GM21367 (cell line): Measurements from ENCODE around the gene ESRP2.
A peak's percentile ranks its signal among the peaks of the same experiment; 100 is the strongest.

Experiments
- ATAC-seq: cut with Tn5 transposase; IDR thresholded peaks from one replicate; pipeline ENCODE4 v1.9.1; 2021; ENCODE audit not compliant: unreplicated experiment

The ESRP2 gene

DNA sequence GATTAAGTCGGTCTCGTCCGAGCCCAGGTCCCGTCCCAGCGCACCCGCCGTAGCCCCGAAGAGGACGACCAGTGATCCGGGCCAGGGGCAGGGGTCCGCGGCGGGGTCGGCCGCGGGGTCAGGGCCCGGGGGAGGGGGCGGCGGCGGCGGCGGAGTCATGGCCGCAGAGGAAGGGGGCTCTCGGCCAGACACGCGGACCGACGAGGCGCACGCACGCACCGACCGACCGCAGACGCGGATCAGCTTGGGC lies at the start of gene ESRP2:
Gene ESRP2, minus strand, starts transcription at position 241 of the 250 bp plus-strand sequence. Its CDS starts 82 bp downstream, at position 159.
- no peak for ATAC-seq

GRCh38 chr16:68285683-68286082 lies 49.8 kb upstream of the ESRP2 start:
- no peak for ATAC-seq

- ATAC-seq, result peak; percentile 57
Observed at GRCh38 chr16:68284847-68285246, 48.9 kb upstream of the ESRP2 start.

GRCh38 chr16:68283801-68284598 lies 48.1 kb upstream of the ESRP2 start:
- no peak for ATAC-seq

DNA sequence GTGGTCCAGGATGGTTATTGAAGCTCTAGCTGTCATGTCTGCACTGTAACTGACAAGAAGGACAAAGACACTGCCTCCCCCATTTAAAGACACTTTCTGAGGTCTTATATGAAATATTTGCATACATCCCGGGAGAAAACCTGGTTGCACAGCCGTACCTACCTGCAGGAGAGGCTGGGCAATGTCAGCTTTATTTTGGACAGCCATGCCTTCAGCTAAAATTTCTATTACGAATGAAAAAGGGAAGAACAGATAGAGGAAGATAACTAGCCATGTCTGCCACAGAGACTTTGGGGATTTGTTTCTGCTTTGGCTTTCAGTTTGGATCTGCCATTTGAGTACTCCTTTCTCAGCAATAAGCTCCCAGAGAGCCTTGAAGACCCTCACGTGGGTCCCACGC lies 47.4 kb upstream of the ESRP2 start:
- ATAC-seq, result no peak

GRCh38 chr16:68282064-68282452 lies 46.1 kb upstream of the ESRP2 start:
- ATAC-seq, result no peak

- ATAC-seq, result no peak
Observed at GRCh38 chr16:68281368-68282063, 45.6 kb upstream of the ESRP2 start.

GRCh38 chr16:68279726-68280558 lies 44.0 kb upstream of the ESRP2 start:
- no peak for ATAC-seq

DNA sequence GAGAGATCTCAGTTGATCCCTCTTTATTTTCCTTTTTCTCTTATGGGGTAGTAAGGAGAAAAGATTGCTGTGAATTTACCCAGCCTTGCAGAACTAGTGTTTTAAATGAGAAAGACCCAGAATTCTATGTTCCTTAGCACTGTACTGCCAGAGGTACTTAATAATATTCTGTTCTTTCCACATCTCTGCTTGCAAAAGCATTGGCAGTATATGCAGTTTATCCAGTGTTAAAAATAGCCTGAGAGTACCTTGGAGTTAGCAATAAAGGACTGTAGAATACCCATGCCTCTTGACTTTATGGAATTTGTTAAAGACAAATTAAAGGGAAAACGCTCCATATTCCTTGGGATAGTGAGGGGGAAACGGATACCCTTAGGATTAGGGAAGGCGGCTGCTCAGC lies 40.3 kb upstream of the ESRP2 start:
- no peak for ATAC-seq

DNA sequence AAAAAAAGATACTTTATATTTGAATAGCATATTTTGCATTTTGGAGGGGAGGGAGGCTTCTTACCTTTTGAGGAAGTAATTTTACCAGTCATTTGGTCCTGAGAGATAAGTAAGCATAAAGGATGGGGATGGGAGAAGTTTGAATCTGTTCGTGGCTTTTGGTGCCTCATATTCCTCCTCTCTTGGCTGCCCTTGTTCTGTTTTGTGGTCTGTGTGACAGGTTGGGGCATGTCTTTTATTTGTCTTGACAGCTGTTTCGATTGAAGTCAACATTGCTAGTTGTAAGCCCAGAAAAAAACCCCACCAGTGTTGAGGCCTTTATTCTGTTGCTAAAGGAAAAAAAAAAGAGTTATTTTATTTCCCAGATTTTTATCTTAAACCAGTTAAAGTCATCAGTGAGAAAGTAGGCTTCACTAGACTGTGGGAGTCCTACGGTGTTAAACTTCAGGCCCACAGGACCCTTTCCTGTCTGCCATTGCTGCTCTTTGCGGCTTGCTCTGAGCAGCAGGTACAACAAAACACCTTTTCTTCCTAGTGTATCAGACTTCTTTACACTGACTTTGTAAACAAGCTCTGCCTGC lies 39.8 kb upstream of the ESRP2 start:
- ATAC-seq, result no peak

DNA sequence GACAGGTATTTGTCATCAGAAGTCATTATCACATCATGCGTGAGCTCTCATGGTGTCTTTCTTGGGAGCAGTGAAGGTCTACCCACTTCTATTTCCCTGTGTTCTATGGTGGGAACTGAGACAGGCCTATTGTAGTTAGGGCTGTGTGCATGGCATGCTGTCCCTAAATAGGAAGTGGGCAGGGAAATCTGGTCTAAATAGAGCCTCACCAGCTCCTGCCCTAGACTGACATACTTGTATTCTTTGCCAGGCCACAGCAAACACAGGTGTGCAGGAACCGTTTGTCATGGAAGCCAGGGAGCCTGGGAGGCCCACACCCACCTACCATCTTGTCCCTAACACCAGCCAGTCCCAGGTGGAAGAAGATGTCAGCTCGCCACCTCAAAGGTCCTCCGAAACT lies 38.5 kb upstream of the ESRP2 start:
- ATAC-seq, result no peak

DNA sequence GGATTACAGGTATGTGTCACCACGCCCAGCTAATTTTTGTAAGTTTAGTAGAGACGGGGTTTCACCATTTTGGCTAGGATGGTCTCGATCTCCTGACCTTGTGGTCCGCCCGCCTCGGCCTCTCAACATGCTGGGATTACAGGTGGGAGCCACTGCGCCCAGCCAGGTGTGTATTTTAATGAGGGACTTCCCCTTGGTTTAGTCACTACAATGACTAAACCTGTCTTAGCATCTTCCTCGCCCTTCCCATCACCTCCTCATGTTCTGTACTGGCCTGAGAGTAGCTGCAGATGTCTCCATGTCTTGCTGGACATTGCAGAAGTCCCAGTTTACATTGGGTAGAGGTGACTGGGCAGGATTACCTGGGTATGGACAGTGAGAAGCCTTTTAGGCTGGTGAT lies 38.0 kb upstream of the ESRP2 start:
- ATAC-seq, result no peak

GRCh38 chr16:68273459-68273858 lies 37.5 kb upstream of the ESRP2 start:
- no peak for ATAC-seq

- ATAC-seq, result no peak
Observed at GRCh38 chr16:68272507-68273209, 36.7 kb upstream of the ESRP2 start.

- no peak for ATAC-seq
Observed at GRCh38 chr16:68270353-68270752, 34.4 kb upstream of the ESRP2 start.

GRCh38 chr16:68269793-68270192 lies 33.9 kb upstream of the ESRP2 start:
- ATAC-seq, result no peak

DNA sequence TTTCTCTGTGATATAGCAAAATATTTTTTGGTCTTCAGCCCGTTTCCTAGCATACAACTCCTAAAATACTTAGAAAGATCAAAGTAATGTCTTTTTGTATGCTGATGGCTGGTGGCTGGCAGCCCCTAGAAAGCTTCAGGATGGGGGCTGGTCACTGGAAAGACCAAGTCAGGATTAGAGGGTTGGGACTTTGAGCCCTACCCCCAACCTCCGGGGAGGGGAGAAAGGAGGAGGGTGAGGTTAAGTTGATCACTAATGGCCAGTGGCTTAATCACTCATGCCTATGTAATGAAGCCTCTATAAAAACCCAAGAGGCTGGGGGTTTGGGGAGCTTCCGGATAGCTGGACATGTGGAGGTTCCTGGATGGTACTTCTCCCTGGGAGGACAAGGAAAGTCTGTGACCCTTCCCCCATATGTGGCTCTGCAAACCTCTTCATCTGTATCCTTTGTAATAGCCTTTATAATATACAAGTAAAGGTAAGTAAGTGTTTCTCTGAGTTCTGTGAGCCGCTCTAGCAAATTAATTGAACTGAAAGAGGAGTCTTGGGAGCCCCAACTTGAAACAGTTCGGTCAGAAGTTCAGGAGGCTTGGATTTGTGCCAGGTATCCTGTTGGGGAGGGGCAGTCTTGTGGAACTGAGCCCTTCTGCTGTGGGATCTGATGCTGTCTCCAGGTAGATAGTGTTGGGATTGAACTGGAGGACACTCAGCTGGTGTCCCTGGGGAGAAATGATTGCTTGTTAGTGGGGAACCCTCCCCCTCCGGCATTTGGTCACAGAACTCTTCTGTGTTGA lies 31.9 kb upstream of the ESRP2 start:
- no peak for ATAC-seq

DNA sequence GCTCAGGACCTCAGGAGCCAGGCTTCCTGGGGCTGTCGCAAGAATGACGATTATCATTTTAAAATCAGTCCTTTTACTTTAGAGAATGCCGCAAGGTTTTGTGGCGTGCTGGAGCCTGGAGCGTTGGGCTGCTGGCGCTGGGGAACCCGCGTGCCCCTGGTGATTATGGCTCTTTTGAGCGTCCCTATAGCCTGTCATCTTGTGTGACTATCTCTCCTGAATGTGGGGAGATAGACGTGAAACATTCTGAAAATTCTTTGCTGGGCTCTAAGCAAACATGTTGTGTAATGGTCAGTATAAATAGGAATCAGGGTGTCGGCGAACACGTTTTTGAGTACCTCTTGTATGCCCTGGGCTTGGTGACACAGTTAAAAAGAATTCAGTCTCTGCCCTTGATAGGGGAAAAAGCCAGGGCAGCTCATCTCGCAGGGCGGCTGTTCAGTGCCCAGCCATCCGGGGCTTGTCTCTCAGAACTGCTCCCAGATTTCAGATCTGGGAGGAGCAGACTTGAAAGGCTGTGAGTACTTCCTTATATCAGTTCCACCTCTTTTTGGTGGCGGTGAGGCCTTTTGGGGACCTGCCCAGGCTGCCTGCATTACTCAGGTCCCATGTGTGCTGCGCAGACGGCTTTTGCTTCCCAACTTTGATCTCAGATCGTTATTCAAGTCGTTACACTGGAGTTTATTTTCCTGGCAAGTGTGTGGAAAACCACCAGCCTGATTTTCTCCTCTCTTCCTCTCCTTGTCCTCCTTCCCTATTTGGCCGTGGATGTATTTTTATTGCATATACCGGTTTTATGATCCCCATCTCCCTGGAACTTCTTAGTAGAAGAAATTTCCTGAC lies 29.4 kb upstream of the ESRP2 start:
- no peak for ATAC-seq
